HG02840 (cell line): ENCODE results near the gene JAGN1.

Source experiments
- ATAC-seq: cut with Tn5 transposase; IDR thresholded peaks from one replicate; pipeline ENCODE4 v1.9.1; 2021; ENCODE audit warnings: mild to moderate bottlenecking, moderate library complexity, moderate number of reproducible peaks; ENCODE audit not compliant: unreplicated experiment, low FRiP score

JAGN1 gene

GRCh38 chr3:9942934-9943690 is 52.7 kb downstream of the JAGN1 start:
- no peak for ATAC-seq
